Measurements from ENCODE around the gene NKD1.
"Not testable (repeated sequence)": the region's sequence is repeated elsewhere in the genome, so short reads cannot be mapped to it uniquely, and the experiment has no call there.

NKD1 gene

DNA sequence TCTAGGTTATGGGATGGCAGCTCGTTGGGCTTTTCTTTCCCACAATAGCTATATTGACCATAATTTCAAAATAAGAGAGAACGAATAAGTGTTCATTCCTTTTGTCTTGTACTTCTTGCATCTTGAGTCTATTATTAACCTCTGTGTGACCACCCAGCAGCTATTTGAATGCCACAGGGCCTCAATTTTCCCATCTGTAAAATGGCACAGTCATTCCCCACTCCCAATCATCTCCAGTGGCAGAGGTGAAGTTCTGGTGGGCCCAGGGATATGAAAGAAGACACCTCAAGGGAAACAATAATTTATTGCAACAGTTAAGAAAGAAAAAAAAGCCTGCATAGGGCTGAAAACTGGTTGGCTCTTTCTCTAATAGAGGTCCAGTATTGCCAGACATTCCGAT is 28.6 kb upstream of the NKD1 start:
- DNase-seq (ENCODE audit: low read depth, low spot score), result no peak

- no peak for DNase-seq (ENCODE audit: low read depth, low spot score)
These were observed 27.5 kb upstream of the NKD1 start for GRCh38 chr16:50520451-50521245.

DNA sequence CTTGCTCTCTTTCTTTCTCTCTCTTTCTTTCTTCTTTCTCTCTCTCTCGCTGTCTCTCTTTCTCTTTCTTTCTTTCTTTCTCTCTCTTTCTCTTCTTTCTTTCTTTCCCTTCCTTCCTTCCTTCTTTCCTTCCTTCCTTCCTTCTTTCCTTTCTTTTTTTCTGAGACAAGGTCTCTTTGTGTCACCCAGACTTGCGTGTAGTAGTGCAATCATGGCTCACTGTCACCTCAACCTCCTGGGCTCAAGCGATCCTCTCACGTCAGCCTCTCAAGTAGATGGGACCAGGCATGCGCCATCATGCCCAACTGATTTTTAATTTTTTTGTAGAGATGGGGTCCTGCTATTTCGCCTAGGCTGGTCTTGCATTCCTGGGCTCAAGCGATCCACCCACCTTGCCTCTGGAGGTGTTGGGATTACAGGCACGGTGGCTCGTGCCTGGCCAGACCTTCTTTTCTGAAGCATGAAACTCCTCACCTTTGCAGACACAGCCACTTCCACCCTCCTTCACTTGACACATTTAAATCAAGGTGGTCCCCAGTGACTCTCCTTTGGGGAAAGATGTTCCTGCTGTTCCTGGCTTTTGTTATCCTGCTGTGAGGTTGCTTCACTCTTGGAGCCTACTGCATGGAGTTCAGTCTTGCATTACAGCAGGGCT is 26.8 kb upstream of the NKD1 start:
- no peak for DNase-seq (ENCODE audit: low read depth, low spot score)

- DNase-seq (ENCODE audit: low read depth, low spot score), result no peak
These were observed 25.9 kb upstream of the NKD1 start for GRCh38 chr16:50522324-50522723.

- no peak for DNase-seq (ENCODE audit: low read depth, low spot score)
These were observed 24.5 kb upstream of the NKD1 start for GRCh38 chr16:50523710-50524109.

DNA sequence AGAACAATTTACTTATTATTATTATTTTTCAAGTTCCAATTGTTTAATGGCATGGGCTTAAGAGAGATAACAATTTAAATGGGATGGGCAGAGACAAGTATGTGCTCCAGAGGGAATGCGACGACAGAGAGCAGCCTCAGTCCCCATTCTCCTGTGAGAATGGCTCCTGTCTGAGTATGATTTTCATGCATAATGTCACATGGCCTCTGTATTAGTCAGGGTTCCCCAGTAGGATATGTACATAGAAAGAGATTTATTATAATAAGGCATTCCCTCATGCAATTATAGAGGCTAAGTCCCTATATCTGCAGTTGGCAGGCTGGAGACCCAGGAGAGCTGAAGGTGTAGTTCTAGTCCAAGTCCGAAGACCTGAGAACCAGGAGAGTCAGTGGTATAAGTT is 22.9 kb upstream of the NKD1 start:
- DNase-seq (ENCODE audit: low read depth, low spot score), result no peak

- no peak for DNase-seq (ENCODE audit: low read depth, low spot score)
These were observed 22.5 kb upstream of the NKD1 start for GRCh38 chr16:50525716-50526115.

DNA sequence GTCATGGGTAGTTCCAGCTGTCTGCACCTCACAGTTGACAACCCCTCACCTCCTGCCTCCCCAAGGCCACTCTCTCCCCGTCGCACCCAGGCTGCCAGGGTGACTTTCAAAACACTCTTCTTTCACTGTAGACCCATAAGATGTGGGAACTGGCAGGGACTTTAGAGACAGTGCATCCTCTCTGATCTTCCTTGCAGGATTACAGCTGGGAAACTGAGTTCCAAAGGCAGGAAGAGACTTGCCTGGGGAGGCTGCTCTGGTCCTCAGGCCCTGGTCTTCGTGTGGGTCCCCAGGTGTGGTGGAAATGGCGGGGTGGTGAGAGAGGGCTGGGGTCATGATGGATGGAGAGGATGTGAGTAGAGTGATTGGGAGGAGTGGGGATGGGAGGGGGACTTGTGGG is 21.9 kb upstream of the NKD1 start:
- DNase-seq (ENCODE audit: low read depth, low spot score), result no peak

DNA sequence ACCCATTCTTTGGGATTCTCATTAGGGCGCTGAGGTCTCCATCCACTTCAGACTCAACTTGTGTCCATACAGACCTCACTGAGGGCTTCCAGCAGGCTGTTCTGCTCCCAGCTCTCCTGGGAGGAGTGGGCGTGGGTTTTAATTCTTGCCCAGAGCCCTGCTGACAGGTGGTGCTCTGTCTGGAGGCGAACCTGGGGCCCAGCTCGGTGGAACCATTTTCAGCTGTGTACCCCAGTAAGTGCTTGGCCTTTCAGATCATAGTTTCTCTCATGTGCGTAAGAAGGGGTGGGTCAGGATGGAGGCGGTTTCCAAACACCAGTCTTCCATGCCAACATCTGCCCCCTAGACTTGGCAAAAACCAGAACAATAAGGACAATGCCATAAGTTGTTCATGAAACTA is 21.4 kb upstream of the NKD1 start:
- DNase-seq (ENCODE audit: low read depth, low spot score), result no peak

GRCh38 chr16:50528820-50529219 is 19.4 kb upstream of the NKD1 start:
- no peak for DNase-seq (ENCODE audit: low read depth, low spot score)

- DNase-seq (ENCODE audit: low read depth, low spot score), result no peak
These were observed 18.9 kb upstream of the NKD1 start for GRCh38 chr16:50529334-50529733.

GRCh38 chr16:50530277-50531236 is 17.6 kb upstream of the NKD1 start:
- no peak for DNase-seq (ENCODE audit: low read depth, low spot score)

GRCh38 chr16:50531359-50531758 is 16.8 kb upstream of the NKD1 start:
- no peak for DNase-seq (ENCODE audit: low read depth, low spot score)

DNA sequence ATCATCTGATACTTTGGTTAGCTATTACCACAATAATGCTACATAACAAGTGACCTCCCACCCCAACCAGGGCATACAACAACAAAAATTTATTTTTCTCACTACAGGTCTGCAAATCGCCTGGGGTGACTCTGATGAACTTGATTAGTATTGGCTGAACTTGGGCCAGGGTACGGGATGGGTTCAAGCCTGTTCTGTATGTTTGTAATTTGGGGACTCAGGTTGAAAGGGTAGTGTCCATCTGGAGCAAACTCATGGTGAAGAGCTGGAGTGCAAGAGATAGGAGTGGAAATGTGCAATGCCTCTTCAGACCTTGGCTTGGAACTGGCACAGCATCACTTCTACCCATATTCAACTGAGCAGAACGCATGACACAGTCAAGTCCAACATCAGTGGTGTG is 16.3 kb upstream of the NKD1 start:
- no peak for DNase-seq (ENCODE audit: low read depth, low spot score)

GRCh38 chr16:50532576-50532975 is 15.6 kb upstream of the NKD1 start:
- no peak for DNase-seq (ENCODE audit: low read depth, low spot score)

DNA sequence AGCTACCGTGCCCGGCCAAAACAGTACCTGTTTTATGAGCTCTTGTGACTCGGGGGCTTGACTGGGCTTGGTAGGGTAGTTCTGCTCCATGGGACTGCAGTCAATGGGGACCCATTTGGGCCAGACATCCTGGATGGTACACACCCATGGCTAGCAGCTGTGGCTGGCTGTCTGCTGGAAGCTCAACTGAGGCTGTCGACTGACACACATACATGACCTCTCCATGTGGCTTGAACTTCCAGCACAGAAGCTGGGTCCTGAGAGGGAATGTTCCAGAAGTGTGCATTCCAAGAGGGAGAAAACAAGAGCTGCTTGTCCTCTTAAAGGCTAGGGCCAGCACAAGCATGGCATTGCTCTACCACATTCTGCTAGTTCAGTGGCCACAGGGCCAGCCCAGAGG is 14.9 kb upstream of the NKD1 start:
- DNase-seq (ENCODE audit: low read depth, low spot score), result no peak

DNA sequence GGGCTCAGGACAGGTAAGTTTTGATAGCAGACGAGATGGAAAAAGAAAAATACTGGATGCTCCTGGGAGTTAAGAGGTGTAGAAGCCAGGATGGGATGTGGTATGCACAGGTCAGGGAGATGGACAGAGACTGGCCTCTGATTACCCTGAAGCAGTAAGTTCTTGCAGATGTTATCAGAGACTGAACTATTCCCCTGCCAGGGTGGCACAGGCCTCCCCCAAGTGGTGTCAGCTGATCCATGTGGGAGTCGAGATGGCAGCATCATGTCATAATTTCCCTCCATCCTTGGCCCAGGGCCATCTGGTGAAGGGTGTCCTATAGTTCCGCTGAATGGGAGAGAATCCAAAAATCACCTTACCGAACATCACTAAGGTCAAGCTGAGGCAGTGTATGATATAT is 14.1 kb upstream of the NKD1 start:
- DNase-seq (ENCODE audit: low read depth, low spot score), result no peak

DNA sequence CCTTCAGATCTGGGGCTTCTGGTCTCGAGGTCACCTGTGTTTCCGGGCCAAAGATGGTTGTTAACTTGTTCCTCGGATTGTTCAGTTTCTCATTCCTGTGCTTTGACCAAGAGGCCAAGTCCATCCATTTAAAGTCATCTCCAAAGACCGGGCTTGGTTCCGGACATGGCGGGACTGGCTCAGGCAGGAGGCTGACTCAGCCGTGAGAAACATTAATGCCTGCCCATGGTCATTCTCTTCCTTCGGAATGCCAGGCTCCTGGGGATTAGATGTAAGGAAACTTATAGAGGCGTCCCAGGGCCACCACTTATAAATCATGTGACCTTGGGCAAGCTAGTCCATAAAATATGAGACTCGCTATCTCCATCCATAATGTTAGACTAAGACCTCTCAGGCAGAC is 13.6 kb upstream of the NKD1 start:
- DNase-seq (ENCODE audit: low read depth, low spot score), result no peak

DNA sequence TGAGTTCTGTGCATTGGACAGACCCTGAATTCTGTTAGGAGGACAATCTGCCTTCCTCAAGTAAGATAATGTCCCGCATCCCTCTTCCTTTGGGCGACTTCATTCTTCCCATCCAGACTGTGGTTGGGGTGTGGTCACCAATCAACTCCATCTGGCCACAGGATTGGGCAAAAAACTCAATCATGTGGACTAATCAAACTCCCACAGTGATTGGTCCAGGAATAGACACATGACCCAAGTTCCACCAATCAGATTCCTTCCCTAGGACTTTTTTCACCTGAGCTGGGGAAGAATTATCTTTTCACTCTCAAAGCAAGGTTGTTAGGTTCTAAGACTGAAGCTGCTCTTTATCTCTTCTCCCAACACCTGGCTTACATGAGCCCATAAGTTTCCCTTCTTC is 13.2 kb upstream of the NKD1 start:
- no peak for DNase-seq (ENCODE audit: low read depth, low spot score)

DNA sequence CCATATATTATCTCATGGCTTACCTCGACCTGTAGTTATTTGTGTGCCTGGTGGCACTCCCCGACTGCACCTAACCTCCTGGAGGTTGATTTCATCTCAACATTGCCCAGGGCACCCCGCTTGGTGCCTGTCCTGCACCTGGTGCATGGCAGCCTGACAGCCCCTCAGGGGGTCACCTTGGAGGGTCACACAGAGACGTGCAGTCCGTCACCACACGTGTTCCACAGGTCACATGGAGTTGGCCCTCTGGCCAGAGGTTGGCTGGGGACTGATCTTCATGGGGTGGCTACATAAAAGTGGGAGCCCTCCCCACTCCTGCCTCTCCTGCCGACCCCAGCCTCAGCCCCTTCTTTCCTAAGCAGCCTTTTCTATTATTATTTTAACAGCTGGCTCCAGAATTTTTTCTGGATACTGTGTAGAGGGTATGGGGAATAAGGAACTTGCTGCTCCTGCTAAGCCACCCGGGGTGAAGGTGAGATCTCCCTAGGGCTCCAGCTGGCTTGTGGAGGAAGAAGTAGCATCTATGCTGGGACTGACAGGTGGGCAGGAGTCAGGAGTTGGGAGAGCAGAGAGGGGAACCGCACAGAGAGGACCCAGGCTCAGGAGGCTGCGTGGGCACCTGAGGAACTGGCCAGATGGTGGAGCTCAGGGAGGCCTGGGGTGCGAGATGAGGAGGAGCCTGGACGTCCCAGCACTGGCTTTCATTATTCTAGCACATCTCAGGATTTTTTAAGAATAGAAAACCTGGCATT is 12.5 kb upstream of the NKD1 start:
- DNase-seq (ENCODE audit: low read depth, low spot score), result no peak

- not testable (repeated sequence) for DNase-seq (ENCODE audit: low read depth, low spot score)
These were observed 11.9 kb upstream of the NKD1 start for GRCh38 chr16:50536258-50536645.

All from iPS DF 19.7 (cell line).